HEK293 (cell line): ENCODE measurements around the gene CAD.
A peak's percentile ranks its signal among the peaks of the same experiment; 100 is the strongest.

Source experiments
- KLF10 ChIP-seq: fragments of 450-650 bp; IDR thresholded peaks from 2 replicates; pipeline ENCODE4 v1.5.1; 2018; ENCODE audit warnings: missing biosample characterization, mild to moderate bottlenecking, missing genetic modification characterization
- OSR2 ChIP-seq: fragments of 450-650 bp; formaldehyde crosslinking; IDR thresholded peaks from 2 replicates; pipeline ENCODE4 v1.5.1; 2016; ENCODE audit warnings: missing biosample characterization, missing genetic modification characterization
- PRDM2 ChIP-seq: fragments of 450-650 bp; formaldehyde crosslinking; IDR thresholded peaks from 2 replicates; pipeline ENCODE4 v1.5.1; 2016; ENCODE audit warnings: missing biosample characterization, missing genetic modification characterization, borderline replicate concordance
- SCRT1 ChIP-seq: fragments of 450-650 bp; formaldehyde crosslinking; IDR thresholded peaks from 2 replicates; pipeline ENCODE4 v1.5.1; 2016; ENCODE audit warnings: missing biosample characterization, missing genetic modification characterization, borderline replicate concordance
- SCRT2 ChIP-seq: fragments of 450-650 bp; formaldehyde crosslinking; IDR thresholded peaks from 2 replicates; pipeline ENCODE4 v1.5.1; 2016; ENCODE audit warnings: missing biosample characterization, missing genetic modification characterization
- YY1 ChIP-seq: fragments of 450-650 bp; formaldehyde crosslinking; IDR thresholded peaks from 2 replicates; pipeline ENCODE4 v1.5.1; 2018; ENCODE audit warnings: missing biosample characterization, missing genetic modification characterization
- ZBTB1 ChIP-seq: fragments of 450-650 bp; formaldehyde crosslinking; IDR thresholded peaks from 2 replicates; pipeline ENCODE4 v1.5.1; 2016; ENCODE audit warnings: missing biosample characterization, missing genetic modification characterization
- ZBTB11 ChIP-seq: fragments of 450-650 bp; formaldehyde crosslinking; conservative IDR thresholded peaks from 2 replicates; pipeline ENCODE4 v1.5.1; 2016; ENCODE audit warnings: low read depth, missing biosample characterization, missing genetic modification characterization
- ZBTB20 ChIP-seq: fragments of 450-650 bp; formaldehyde crosslinking; IDR thresholded peaks from 2 replicates; pipeline ENCODE4 v1.5.1; 2016; ENCODE audit warnings: missing biosample characterization, missing genetic modification characterization
- ZBTB21 ChIP-seq: fragments of 450-650 bp; formaldehyde crosslinking; IDR thresholded peaks from 2 replicates; pipeline ENCODE4 v1.5.1; 2017; ENCODE audit warnings: missing biosample characterization, missing genetic modification characterization
- ZEB2 ChIP-seq: fragments of 450-650 bp; formaldehyde crosslinking; IDR thresholded peaks from 2 replicates; pipeline ENCODE4 v1.5.1; 2016; ENCODE audit warnings: missing biosample characterization, missing genetic modification characterization
- ZNF112 ChIP-seq: fragments of 450-650 bp; formaldehyde crosslinking; IDR thresholded peaks from 2 replicates; pipeline ENCODE4 v1.5.0; 2017; ENCODE audit warnings: missing biosample characterization, missing genetic modification characterization
- ZNF155 ChIP-seq: fragments of 450-650 bp; formaldehyde crosslinking; IDR thresholded peaks from 2 replicates; pipeline ENCODE4 v1.5.1; 2016; ENCODE audit warnings: missing biosample characterization, missing genetic modification characterization
- ZNF157 ChIP-seq: fragments of 450-650 bp; formaldehyde crosslinking; IDR thresholded peaks from 2 replicates; pipeline ENCODE4 v1.5.1; 2016; ENCODE audit warnings: missing biosample characterization, missing genetic modification characterization
- ZNF169 ChIP-seq: fragments of 450-650 bp; formaldehyde crosslinking; IDR thresholded peaks from 2 replicates; pipeline ENCODE4 v1.5.1; 2016; ENCODE audit warnings: missing biosample characterization, missing genetic modification characterization
- ZNF292 ChIP-seq: fragments of 450-650 bp; formaldehyde crosslinking; IDR thresholded peaks from 2 replicates; pipeline ENCODE4 v1.5.1; 2016; ENCODE audit warnings: low read depth, missing biosample characterization, missing genetic modification characterization, borderline replicate concordance
- ZNF513 ChIP-seq: fragments of 450-650 bp; IDR thresholded peaks from 2 replicates; pipeline ENCODE4 v1.5.1; 2018; ENCODE audit warnings: missing biosample characterization, missing genetic modification characterization
- ZNF560 ChIP-seq: fragments of 450-650 bp; formaldehyde crosslinking; IDR thresholded peaks from 2 replicates; pipeline ENCODE4 v1.5.1; 2017; ENCODE audit warnings: missing biosample characterization, missing genetic modification characterization, borderline replicate concordance
- ZNF600 ChIP-seq: fragments of 450-650 bp; formaldehyde crosslinking; IDR thresholded peaks from 2 replicates; pipeline ENCODE4 v1.5.1; 2016; ENCODE audit warnings: missing biosample characterization, missing genetic modification characterization
- ZNF664 ChIP-seq: fragments of 450-650 bp; formaldehyde crosslinking; IDR thresholded peaks from 2 replicates; pipeline ENCODE4 v1.5.1; 2016; ENCODE audit warnings: missing biosample characterization, missing genetic modification characterization
- ZSCAN30 ChIP-seq: fragments of 450-650 bp; IDR thresholded peaks from 2 replicates; pipeline ENCODE4 v1.5.1; 2018; ENCODE audit warnings: missing biosample characterization, mild to moderate bottlenecking, missing genetic modification characterization, moderate library complexity
- ZSCAN5A ChIP-seq: fragments of 450-650 bp; formaldehyde crosslinking; IDR thresholded peaks from 2 replicates; pipeline ENCODE4 v1.5.1; 2016; ENCODE audit warnings: missing biosample characterization, missing genetic modification characterization
- TF ChIP-seq, protein P1 (sequence below): fragments of 450-650 bp; formaldehyde crosslinking; IDR thresholded peaks from 2 replicates; pipeline ENCODE4 v1.5.1; 2016; ENCODE audit warnings: missing biosample characterization, missing genetic modification characterization, borderline replicate concordance
- TF ChIP-seq, protein P2 (sequence below): fragments of 450-650 bp; IDR thresholded peaks from 2 replicates; pipeline ENCODE4 v1.5.1; 2018; ENCODE audit warnings: missing biosample characterization, mild to moderate bottlenecking, missing genetic modification characterization

The CAD gene

DNA sequence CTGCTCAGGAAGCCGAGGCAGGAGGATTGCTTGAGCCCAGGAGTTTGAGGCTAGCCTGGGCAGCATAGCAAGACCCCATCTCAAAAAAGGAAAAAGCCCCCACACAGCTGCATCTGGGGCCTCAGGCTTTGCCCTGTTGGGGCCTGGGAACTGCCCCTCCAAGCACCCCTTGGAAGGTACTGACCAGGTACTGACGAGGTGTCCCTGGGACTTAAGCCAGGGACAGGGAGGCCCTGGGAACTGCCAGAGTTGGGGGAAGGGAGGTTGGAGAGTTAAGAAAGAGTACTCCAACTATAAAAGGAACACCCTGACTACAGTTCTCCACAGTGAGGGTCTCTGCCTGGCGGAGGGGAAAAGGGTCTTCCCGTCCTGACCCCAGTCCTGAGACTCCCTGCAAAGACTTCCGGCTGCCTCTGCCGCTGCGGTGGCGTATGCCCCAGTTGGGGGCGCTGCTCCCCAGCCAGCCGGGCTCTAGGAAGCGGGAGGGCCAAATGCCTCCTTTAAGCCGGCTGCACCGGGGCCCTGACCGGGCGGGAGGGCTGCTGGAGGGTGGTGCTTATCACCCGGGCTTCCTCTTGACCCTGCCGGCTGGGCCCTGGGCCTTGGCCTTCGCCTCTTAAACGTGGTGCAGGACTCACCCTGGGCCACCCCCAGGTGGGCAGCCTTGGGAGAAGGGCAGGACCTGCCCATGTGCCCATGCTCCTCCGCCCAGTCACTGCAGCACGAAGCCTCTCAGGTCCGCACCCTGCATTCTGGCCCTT lies 32.9 kb downstream of the CAD start (continued):
- TF ChIP-seq, protein P1, sequence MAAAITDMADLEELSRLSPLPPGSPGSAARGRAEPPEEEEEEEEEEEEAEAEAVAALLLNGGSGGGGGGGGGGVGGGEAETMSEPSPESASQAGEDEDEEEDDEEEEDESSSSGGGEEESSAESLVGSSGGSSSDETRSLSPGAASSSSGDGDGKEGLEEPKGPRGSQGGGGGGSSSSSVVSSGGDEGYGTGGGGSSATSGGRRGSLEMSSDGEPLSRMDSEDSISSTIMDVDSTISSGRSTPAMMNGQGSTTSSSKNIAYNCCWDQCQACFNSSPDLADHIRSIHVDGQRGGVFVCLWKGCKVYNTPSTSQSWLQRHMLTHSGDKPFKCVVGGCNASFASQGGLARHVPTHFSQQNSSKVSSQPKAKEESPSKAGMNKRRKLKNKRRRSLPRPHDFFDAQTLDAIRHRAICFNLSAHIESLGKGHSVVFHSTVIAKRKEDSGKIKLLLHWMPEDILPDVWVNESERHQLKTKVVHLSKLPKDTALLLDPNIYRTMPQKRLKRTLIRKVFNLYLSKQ = no peak
- TF ChIP-seq ZBTB21 = no peak
- TF ChIP-seq ZNF513 (tag by site-specific recombination) = no peak
- TF ChIP-seq, protein P2, sequence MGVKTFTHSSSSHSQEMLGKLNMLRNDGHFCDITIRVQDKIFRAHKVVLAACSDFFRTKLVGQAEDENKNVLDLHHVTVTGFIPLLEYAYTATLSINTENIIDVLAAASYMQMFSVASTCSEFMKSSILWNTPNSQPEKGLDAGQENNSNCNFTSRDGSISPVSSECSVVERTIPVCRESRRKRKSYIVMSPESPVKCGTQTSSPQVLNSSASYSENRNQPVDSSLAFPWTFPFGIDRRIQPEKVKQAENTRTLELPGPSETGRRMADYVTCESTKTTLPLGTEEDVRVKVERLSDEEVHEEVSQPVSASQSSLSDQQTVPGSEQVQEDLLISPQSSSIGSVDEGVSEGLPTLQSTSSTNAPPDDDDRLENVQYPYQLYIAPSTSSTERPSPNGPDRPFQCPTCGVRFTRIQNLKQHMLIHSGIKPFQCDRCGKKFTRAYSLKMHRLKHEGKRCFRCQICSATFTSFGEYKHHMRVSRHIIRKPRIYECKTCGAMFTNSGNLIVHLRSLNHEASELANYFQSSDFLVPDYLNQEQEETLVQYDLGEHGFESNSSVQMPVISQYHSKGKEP (tag by site-specific recombination) = no peak
- no peak for TF ChIP-seq ZNF560
- no peak for TF ChIP-seq ZSCAN30
- no peak for TF ChIP-seq ZNF292 (tag by site-specific recombination)
- peak; percentile 87 for TF ChIP-seq ZNF600 (tag by site-specific recombination)
- no peak for TF ChIP-seq YY1 (tag by site-specific recombination)
- TF ChIP-seq ZNF112 = no peak
- TF ChIP-seq SCRT2 = no peak
- no peak for TF ChIP-seq ZBTB1 (tag by site-specific recombination)
- no peak for TF ChIP-seq OSR2
- TF ChIP-seq ZEB2 = no peak
- no peak for TF ChIP-seq SCRT1 (tag by site-specific recombination)
- TF ChIP-seq KLF10 = no peak
- no peak for TF ChIP-seq PRDM2
- no peak for TF ChIP-seq ZNF155 (tag by site-specific recombination)
- TF ChIP-seq ZBTB11 (tag by site-specific recombination) = 0 out of 2 replicates have a peak, but pooled peaks have one; percentile 15
- no peak for TF ChIP-seq ZNF169 (tag by site-specific recombination)
- TF ChIP-seq ZSCAN5A (tag by site-specific recombination) = no peak
- peak; percentile 45; the same call in 1 of the 2 replicates for TF ChIP-seq ZBTB20 (tag by site-specific recombination)
- no peak for TF ChIP-seq ZNF664 (tag by site-specific recombination)
- no peak for TF ChIP-seq ZNF157 (tag by site-specific recombination)
